SK-MEL-5 (cell line): ENCODE measurements around the gene CYP51A1. TPM values are rescaled to one million over a fixed set of nuclear protein-coding genes. Genes with fewer than 3 reads are reported as not detected.

Experiments used
- DNase-seq: peaks from one replicate; pipeline ENCODE4 v3.0.0-alpha.2; 2016; ENCODE audit warnings: low read depth, low spot score
- in situ Hi-C: cut with HindIII; loops from 2 replicates; pipeline ENCODE4 v1.10.0; 2016; ENCODE audit warnings: low sequenced_read_pairs, high pct_unique_total_duplicates, low pct_unique_long_range_greater_than_20kb
- total RNA-seq: library from RNA; depleted of rRNA; stranded (reverse); fragments of >200 nt; shearing (Covaris generic); gene quantifications from 2 replicates; pipeline ENCODE4 v1.2.3, GENCODE V29; 2014; rRNA removed

The CYP51A1 gene
- total RNA-seq, 1 experiment from 2014 or later: 220 TPM

DNA sequence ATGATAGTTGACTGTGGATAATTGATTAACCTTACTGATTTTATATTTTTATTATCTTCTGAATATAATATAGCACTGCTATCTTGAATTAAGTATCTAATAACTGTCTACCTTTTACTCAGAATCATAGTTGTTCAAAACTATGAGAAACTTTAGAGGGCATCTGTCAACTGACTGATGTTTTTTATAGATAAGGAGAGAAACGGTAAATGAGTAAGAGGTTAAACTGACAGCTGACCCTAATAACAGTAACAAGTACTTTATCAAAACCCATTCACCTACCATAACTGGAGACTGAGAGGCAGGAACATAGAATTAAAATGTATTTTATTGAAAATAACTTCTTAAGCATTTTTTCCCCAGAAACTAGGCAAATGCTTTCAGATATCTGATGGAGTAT is 62.2 kb downstream of the CYP51A1 start:
- in situ Hi-C loops: no loop called here

DNA sequence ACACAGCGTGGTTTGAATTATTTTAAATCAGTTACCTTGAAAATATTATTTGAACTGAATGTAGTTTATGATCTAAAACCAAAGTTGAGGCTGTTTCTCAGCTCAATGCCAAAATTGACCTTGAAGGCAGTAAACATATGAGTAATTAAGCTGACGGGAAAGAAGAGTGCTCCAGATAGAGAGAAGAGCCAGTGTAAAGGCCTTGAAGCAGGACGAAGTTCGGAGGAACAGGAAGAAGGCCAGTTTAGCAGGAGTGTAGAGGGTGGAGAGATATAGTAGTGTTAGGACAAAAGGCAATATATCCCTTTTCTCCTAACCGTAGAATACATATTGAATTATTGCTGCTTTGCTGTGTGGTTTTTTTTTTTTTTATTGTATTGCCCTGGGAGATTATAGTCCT is 63.2 kb downstream of the CYP51A1 start:
- in situ Hi-C loops: no loop called here
- no peak for DNase-seq

More for the DNA sequence above, 62.2 kb downstream of the CYP51A1 start:
- DNase-seq: no peak

DNA sequence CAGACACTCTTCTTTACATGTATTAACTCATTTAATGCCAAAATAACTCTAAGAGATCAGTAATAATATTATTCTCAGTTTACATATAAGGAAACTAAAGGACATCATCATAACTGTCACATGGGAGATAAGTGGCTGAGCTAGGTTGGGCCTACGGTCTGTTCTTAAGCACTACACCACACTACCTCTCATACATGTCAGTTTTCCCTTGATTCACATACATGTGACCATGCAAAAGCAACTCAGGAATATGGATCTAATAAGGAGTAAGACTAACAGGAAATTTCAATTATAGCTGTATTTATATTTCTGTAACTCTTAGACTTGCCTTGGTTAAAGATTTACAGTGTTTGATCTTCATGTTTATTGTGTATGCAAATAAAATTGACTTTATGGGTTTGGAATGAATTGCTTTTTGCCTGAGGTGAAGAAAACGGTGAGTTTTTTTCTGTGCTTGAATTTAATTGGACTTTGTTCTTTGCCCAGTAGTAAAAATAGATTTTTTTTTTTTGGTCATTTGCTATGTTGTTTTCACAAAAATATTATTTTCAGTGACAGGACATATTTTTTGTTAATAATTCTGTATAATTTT is 69.7 kb downstream of the CYP51A1 start:
- DNase-seq: no peak
- in situ Hi-C loops: no loop called here

Other genes starting within 250 kb of the CYP51A1 start
- gene AKAP9, start 193.6 kb downstream of the CYP51A1 start, total RNA-seq: 42.0 and 51.7 TPM in 2 replicates
- not detected in 2 replicates for gene LRRD1, start 44.7 kb upstream of the CYP51A1 start, total RNA-seq
- gene KRIT1, start 111.4 kb upstream of the CYP51A1 start, total RNA-seq: 59.3 and 69.6 TPM in 2 replicates
- gene ANKIB1, start 111.5 kb upstream of the CYP51A1 start, total RNA-seq: 35.4 and 37.7 TPM in 2 replicates